Measurements from ENCODE around the gene ADIPOR2. TPM values are rescaled to one million over a fixed set of nuclear protein-coding genes. Genes with fewer than 3 reads are reported as not detected.

ADIPOR2 gene
- total RNA-seq, 4 donors from 2014 or later: 28.2 to 37.4 (median 34.1) TPM

- Histone ChIP-seq H3K27me3 (no peaks in the 10 kb centered on the region), H3K4me1 (peaks cover 34 to 60% (median 55%) of the 10 kb centered on the region in 4 donors), H3K27ac (replicated peaks in 1 of 4) (no peak overlapping the region), H3K4me3 (no peak overlapping the region), H3K36me3 (peaks cover 0 to 7% (median 1%) of the 10 kb centered on the region in 4 donors), H3K9me3 (no peaks in the 10 kb centered on the region)
- TF ChIP-seq POLR2A (IDR thresholded peaks at IDR 0.05; ENCODE audit: low read depth): no peak
- no peak for TF ChIP-seq POLR2AphosphoS5 (IDR thresholded peaks at IDR 0.05)
- TF ChIP-seq, protein P1, sequence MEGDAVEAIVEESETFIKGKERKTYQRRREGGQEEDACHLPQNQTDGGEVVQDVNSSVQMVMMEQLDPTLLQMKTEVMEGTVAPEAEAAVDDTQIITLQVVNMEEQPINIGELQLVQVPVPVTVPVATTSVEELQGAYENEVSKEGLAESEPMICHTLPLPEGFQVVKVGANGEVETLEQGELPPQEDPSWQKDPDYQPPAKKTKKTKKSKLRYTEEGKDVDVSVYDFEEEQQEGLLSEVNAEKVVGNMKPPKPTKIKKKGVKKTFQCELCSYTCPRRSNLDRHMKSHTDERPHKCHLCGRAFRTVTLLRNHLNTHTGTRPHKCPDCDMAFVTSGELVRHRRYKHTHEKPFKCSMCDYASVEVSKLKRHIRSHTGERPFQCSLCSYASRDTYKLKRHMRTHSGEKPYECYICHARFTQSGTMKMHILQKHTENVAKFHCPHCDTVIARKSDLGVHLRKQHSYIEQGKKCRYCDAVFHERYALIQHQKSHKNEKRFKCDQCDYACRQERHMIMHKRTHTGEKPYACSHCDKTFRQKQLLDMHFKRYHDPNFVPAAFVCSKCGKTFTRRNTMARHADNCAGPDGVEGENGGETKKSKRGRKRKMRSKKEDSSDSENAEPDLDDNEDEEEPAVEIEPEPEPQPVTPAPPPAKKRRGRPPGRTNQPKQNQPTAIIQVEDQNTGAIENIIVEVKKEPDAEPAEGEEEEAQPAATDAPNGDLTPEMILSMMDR (IDR thresholded peaks at IDR 0.05): no peak
- TF ChIP-seq EP300 (IDR thresholded peaks at IDR 0.05): no peak
- 87% methylated on average over 3 of the region's 3 CpGs for WGBS
- DNase-seq (ENCODE audit: extremely low spot score): no peak
- intact Hi-C loops (cut with DNase I): no loop called here
Measured at GRCh38 chr12:1720494-1720893, 29.6 kb downstream of the ADIPOR2 start.

DNA sequence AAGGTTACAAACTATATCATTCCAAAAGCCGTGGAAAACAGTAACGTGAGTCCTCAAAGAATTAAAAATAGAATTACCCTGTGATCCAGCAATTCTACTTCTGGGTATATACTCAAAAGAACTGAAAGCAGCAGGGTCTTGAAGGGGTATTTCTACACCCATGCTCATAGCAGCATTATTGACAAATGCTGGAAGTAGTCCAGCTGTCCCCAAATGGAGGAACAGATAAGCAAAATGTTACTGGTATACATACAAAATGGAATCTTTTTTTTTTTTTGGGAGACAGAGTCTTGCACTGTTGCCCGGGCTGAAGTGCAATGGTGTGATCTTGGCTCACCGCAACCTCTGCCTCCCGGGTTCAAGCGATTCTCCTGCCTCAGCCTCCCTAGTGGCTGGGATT lies 32.9 kb downstream of the ADIPOR2 start:
- DNase-seq (ENCODE audit: extremely low spot score): no peak
- 89% methylated on average over 6 of the region's 6 CpGs for WGBS
- TF ChIP-seq POLR2AphosphoS5 (IDR thresholded peaks at IDR 0.05) (no peak), EP300 (IDR thresholded peaks at IDR 0.05) (no peak), POLR2A (IDR thresholded peaks at IDR 0.05; ENCODE audit: low read depth) (no peak)
- TF ChIP-seq, protein P1 (IDR thresholded peaks at IDR 0.05): no peak
- no peak overlapping the region for H3K27ac ChIP-seq (replicated peaks in 1 of 4)
- H3K27me3 ChIP-seq: no peaks in the 10 kb centered on the region
- intact Hi-C loops (cut with DNase I): no loop called here
- H3K4me3 ChIP-seq: no peak overlapping the region
- peaks cover 17 to 42% (median 32%) of the 10 kb centered on the region in 4 donors for H3K4me1 ChIP-seq
- H3K36me3 ChIP-seq: peaks cover 0 to 8% (median 5%) of the 10 kb centered on the region in 4 donors
- no peaks in the 10 kb centered on the region for H3K9me3 ChIP-seq

DNA sequence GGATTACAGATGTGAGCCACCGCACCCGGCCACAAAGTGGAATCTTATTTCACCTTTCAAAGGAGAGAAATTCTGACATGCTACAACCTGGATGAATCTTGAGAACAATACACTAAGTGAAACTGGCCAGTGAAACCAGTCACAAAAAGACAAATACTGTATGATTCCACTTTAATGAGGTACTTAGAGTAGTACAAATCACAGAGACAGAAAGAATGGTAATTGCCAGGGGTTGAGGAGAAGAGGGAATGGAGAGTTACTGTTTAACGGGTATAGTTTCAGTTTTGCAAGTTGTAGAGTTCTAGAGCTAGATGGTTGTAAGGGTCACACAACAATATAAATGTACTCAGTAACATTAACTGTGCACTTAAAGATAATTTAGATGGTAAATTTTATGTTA lies 33.4 kb downstream of the ADIPOR2 start:
- no peak for TF ChIP-seq EP300 (IDR thresholded peaks at IDR 0.05)
- no peak for TF ChIP-seq POLR2A (IDR thresholded peaks at IDR 0.05; ENCODE audit: low read depth)
- TF ChIP-seq POLR2AphosphoS5 (IDR thresholded peaks at IDR 0.05): no peak
- TF ChIP-seq, protein P1 (IDR thresholded peaks at IDR 0.05): no peak
- WGBS: over 99% methylated on average over 3 of the region's 3 CpGs
- no peak overlapping the region for H3K27ac ChIP-seq (replicated peaks in 1 of 4)
- DNase-seq (ENCODE audit: extremely low spot score): no peak
- no peak overlapping the region for H3K4me3 ChIP-seq
- H3K36me3 ChIP-seq: peaks cover 0 to 8% (median 5%) of the 10 kb centered on the region in 4 donors
- H3K4me1 ChIP-seq: peaks cover 14 to 37% (median 27%) of the 10 kb centered on the region in 4 donors
- intact Hi-C loops (cut with DNase I): no loop called here
- H3K9me3 ChIP-seq: no peaks in the 10 kb centered on the region
- no peaks in the 10 kb centered on the region for H3K27me3 ChIP-seq

DNA sequence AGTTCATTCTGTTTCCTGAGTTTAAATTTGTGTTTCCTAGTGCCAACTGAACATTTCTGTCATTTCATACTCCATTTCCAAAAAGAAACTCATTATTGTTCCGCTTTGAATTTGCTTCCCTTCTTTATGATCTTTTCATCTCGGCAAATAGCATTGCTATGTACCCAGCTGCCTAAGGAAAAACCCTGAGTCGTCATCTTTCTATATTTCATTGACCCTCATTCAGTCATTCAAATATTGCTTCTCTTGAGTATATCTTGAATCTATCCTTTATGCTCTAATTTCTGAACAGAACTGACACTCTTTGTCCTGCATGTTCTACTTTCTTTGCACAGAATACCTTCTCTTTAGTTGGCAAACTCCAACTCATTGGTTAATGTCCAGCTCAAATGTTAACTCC lies 35.9 kb downstream of the ADIPOR2 start:
- 81% methylated on average over 3 of the region's 3 CpGs for WGBS
- no peak for DNase-seq (ENCODE audit: extremely low spot score)
- H3K4me1 ChIP-seq: peaks cover 4 to 22% (median 13%) of the 10 kb centered on the region in 4 donors
- no peaks in the 10 kb centered on the region for H3K9me3 ChIP-seq
- H3K27me3 ChIP-seq: no peaks in the 10 kb centered on the region
- TF ChIP-seq POLR2A (IDR thresholded peaks at IDR 0.05; ENCODE audit: low read depth) (no peak), EP300 (IDR thresholded peaks at IDR 0.05) (no peak), POLR2AphosphoS5 (IDR thresholded peaks at IDR 0.05) (no peak)
- TF ChIP-seq, protein P1 (IDR thresholded peaks at IDR 0.05): no peak
- no peak overlapping the region for H3K27ac ChIP-seq (replicated peaks in 1 of 4)
- no peak overlapping the region for H3K4me3 ChIP-seq
- H3K36me3 ChIP-seq: peaks cover 0 to 8% (median 5%) of the 10 kb centered on the region in 4 donors
- intact Hi-C loops (cut with DNase I): no loop called here

DNA sequence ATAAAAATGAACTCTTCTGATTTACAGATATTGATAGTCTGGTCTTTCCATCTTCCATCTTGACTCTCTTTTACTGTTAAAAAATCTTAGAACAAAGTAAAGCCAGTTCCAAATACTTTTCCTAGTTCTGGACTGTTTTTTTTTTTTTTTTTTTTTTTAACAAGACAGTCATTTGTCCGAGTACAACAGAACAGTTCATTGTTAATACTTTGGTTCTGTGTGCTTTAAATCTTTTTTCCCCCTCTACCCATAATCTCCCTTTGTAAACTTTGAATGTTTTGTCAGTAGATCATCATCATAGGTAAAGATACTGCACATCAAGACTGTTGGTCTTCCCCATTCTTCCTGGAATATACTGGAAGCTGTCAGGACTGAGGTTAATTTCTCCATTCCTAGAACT lies 38.0 kb downstream of the ADIPOR2 start:
- peaks cover 0 to 15% (median 6%) of the 10 kb centered on the region in 4 donors for H3K4me1 ChIP-seq
- no peaks in the 10 kb centered on the region for H3K27me3 ChIP-seq
- H3K27ac ChIP-seq (replicated peaks in 1 of 4): no peak overlapping the region
- intact Hi-C loops (cut with DNase I): no loop called here
- no peak overlapping the region for H3K4me3 ChIP-seq
- DNase-seq (ENCODE audit: extremely low spot score): no peak
- H3K9me3 ChIP-seq: no peaks in the 10 kb centered on the region
- TF ChIP-seq, protein P1 (IDR thresholded peaks at IDR 0.05): no peak
- TF ChIP-seq EP300 (IDR thresholded peaks at IDR 0.05) (no peak), POLR2A (IDR thresholded peaks at IDR 0.05; ENCODE audit: low read depth) (no peak), POLR2AphosphoS5 (IDR thresholded peaks at IDR 0.05) (no peak)
- WGBS: 0% methylated on average over 1 of the region's 1 CpG
- peaks cover 0 to 8% (median 5%) of the 10 kb centered on the region in 4 donors for H3K36me3 ChIP-seq

Measured in esophagus muscularis mucosa (tissue), 4 donors.